Renal cortex interstitium (tissue), 15 donors: ENCODE data around the gene SYNE2. TPM values are rescaled to one million over a fixed set of nuclear protein-coding genes. Genes with fewer than 3 reads are reported as not detected.
"Not testable (repeated sequence)": the region's sequence is repeated elsewhere in the genome, so short reads cannot be mapped to it uniquely, and the experiment has no call there.

Experiments used
- DNase-seq, 11 donors: peaks; one replicate each; pipeline ENCODE4 v3.0.0-alpha.2; 2013; ENCODE audit warnings: low read depth in 9 of 11, low spot score in 4 of 11; ENCODE audit errors: extremely low read depth in 1 of 11
- long read RNA-seq, 16 experiments: transcript quantifications; one replicate each; lab custom pipeline, GENCODE V29; 2026
- polyA plus RNA-seq, 3 donors: library from polyadenylated mRNA; unstranded; fragments of 120-200 nt; gene quantifications; one replicate each; pipeline ENCODE4 v1.2.1, GENCODE V29; 2013; ENCODE audit not compliant: insufficient read length in 3 of 3

Gene SYNE2
- polyA plus RNA-seq = 100 to 1,000 TPM; 113 to 171 (median 131) TPM
- long read RNA-seq, donor 1, partial matches to known transcripts = 0 of 1 reads
- long read RNA-seq, donor 1, other reads (novel, unspliced or antisense) = 0 of 1 reads
- long read RNA-seq, donor 2 = 0 reads
- long read RNA-seq, donor 3, partial matches to known transcripts = 7 of 8 reads
- long read RNA-seq, donor 3, other reads (novel, unspliced or antisense) = 0 of 8 reads
- long read RNA-seq, donor 4 = 0 reads
- long read RNA-seq, donor 5 = 0 reads
- long read RNA-seq, donor 6, partial matches to known transcripts = 13 of 18 reads
- long read RNA-seq, donor 6, other reads (novel, unspliced or antisense) = 0 of 18 reads
- long read RNA-seq, donor 7, partial matches to known transcripts = 21 of 21 reads
- long read RNA-seq, donor 7, other reads (novel, unspliced or antisense) = 0 of 21 reads
- long read RNA-seq, donor 8 = 0 reads
- long read RNA-seq, donor 9, partial matches to known transcripts = 0 of 1 reads
- long read RNA-seq, donor 9, other reads (novel, unspliced or antisense) = 0 of 1 reads
- long read RNA-seq, donor 10, partial matches to known transcripts = 12 of 12 reads
- long read RNA-seq, donor 10, other reads (novel, unspliced or antisense) = 0 of 12 reads
- long read RNA-seq, donor 11, partial matches to known transcripts = 11 of 11 reads
- long read RNA-seq, donor 11, other reads (novel, unspliced or antisense) = 0 of 11 reads
- long read RNA-seq, donor 12 = 0 reads
- long read RNA-seq, donor 13 = 0 reads
- long read RNA-seq, donor 14 = 0 reads
- long read RNA-seq, donor 15, partial matches to known transcripts = 13 of 14 reads
- long read RNA-seq, donor 15, other reads (novel, unspliced or antisense) = 0 of 14 reads
- long read RNA-seq, donor 16, partial matches to known transcripts = 74 of 77 reads
- long read RNA-seq, donor 16, other reads (novel, unspliced or antisense) = 0 of 77 reads

GRCh38 chr14:63852817-63853731, at the start of gene SYNE2:
TSS of gene SYNE2 (plus strand) at chr14:63853004. CDS start at chr14:63909149, 56,145 bp downstream.
- peak in 10 of 11 donors; percentile 57 to 81 (median 74) for DNase-seq

GRCh38 chr14:63803221-63803791, 49.5 kb upstream of the SYNE2 start:
- DNase-seq = not testable (repeated sequence)

- DNase-seq = not testable (repeated sequence)
Measured at GRCh38 chr14:63806064-63806463, 46.7 kb upstream of the SYNE2 start.

GRCh38 chr14:63811692-63812091, 41.1 kb upstream of the SYNE2 start:
- not testable (repeated sequence) for DNase-seq

GRCh38 chr14:63833728-63834127, 19.1 kb upstream of the SYNE2 start:
- no peak for DNase-seq

- DNase-seq = no peak
Measured at GRCh38 chr14:63840981-63841380, 11.8 kb upstream of the SYNE2 start.

- no peak for DNase-seq
Measured at GRCh38 chr14:63843796-63844195, 9.0 kb upstream of the SYNE2 start.

- DNase-seq = no peak
Measured at GRCh38 chr14:63848890-63849289, 3.9 kb upstream of the SYNE2 start.

- DNase-seq = peak in 3 of 11 donors; percentile 33 to 51 (median 38)
Measured at GRCh38 chr14:63852271-63852816, 460 bp upstream of the SYNE2 start.

GRCh38 chr14:63853831-63854293, 1.1 kb downstream of the SYNE2 start:
- peak in 10 of 11 donors; percentile 37 to 67 (median 52) for DNase-seq

GRCh38 chr14:63854330-63854729, 1.5 kb downstream of the SYNE2 start:
- no peak for DNase-seq

- no peak for DNase-seq
Measured at GRCh38 chr14:63855281-63855680, 2.5 kb downstream of the SYNE2 start.

GRCh38 chr14:63857466-63858030, 4.7 kb downstream of the SYNE2 start:
- DNase-seq = no peak

GRCh38 chr14:63860146-63860545, 7.3 kb downstream of the SYNE2 start:
- no peak for DNase-seq

GRCh38 chr14:63862163-63862562, 9.4 kb downstream of the SYNE2 start:
- DNase-seq = no peak

GRCh38 chr14:63863004-63863403, 10.2 kb downstream of the SYNE2 start:
- no peak for DNase-seq

- DNase-seq = not testable (repeated sequence)
Measured at GRCh38 chr14:63864775-63865174, 12.0 kb downstream of the SYNE2 start.
